Ovary (tissue), 3 donors: ENCODE measurements around the gene SNAI3.

ENCODE experiments used
- EP300 ChIP-seq: sonication (generic); formaldehyde crosslinking; IDR thresholded peaks from one replicate; pipeline ENCODE4 v1.6.1; 2017; ENCODE audit warnings: antibody characterized with exemption
- POLR2A ChIP-seq: fragments of 450-650 bp; IDR thresholded peaks from one replicate; pipeline ENCODE4 v1.6.1; 2017; ENCODE audit warnings: antibody characterized with exemption, mild to moderate bottlenecking, moderate library complexity
- TF ChIP-seq, protein P1 (sequence below), 3 donors: fragments of 450-650 bp in 2 of 3; fragments of 200-600 bp in 1 of 3; IDR thresholded peaks; one replicate each; pipeline versions ENCODE4 v1.5.1 to v1.8.0; 2016 to 2022; ENCODE audit warnings: antibody characterized with exemption in 3 of 3, mild to moderate bottlenecking in 1 of 3
- donor health status: DM: no; HTN: no; CAD: no.

GRCh38 chr16:88686062-88686438 lies 257 bp downstream of the SNAI3 start:
- no peak for TF ChIP-seq POLR2A
- TF ChIP-seq EP300, result no peak
- TF ChIP-seq, protein P1, sequence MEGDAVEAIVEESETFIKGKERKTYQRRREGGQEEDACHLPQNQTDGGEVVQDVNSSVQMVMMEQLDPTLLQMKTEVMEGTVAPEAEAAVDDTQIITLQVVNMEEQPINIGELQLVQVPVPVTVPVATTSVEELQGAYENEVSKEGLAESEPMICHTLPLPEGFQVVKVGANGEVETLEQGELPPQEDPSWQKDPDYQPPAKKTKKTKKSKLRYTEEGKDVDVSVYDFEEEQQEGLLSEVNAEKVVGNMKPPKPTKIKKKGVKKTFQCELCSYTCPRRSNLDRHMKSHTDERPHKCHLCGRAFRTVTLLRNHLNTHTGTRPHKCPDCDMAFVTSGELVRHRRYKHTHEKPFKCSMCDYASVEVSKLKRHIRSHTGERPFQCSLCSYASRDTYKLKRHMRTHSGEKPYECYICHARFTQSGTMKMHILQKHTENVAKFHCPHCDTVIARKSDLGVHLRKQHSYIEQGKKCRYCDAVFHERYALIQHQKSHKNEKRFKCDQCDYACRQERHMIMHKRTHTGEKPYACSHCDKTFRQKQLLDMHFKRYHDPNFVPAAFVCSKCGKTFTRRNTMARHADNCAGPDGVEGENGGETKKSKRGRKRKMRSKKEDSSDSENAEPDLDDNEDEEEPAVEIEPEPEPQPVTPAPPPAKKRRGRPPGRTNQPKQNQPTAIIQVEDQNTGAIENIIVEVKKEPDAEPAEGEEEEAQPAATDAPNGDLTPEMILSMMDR (IDR thresholded peaks at IDR 0.05), result no peak
